ENCODE data around the gene PAQR5.

PAQR5 gene

DNA sequence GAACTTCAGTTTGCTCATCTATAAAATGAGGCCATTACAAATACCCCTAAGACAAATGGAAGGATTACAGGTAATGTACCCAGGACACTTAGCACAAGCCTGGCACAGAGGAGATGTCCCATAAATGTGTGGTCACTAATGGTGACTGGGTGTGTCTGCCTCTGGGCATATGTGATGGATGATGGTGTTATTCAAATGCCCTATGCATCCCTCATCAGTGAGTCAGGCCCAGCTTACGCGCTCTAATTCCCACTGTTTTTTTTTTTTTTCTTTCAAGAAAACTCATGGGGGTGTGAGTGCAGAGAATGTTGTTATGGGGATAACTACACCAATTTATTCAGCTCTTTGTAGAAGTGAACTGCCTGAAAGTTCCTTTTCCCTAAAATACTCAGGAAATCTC is 91.9 kb downstream of the PAQR5 start:
- H3K36me3 ChIP-seq: no peaks in the 10 kb centered on the region; the same call in 1 of the 2 replicates
- H3K27me3 ChIP-seq: no peaks in the 10 kb centered on the region
- H3K4me3 ChIP-seq (ENCODE audit: low read depth, low read length): no peak overlapping the region
- TF ChIP-seq, protein P1, sequence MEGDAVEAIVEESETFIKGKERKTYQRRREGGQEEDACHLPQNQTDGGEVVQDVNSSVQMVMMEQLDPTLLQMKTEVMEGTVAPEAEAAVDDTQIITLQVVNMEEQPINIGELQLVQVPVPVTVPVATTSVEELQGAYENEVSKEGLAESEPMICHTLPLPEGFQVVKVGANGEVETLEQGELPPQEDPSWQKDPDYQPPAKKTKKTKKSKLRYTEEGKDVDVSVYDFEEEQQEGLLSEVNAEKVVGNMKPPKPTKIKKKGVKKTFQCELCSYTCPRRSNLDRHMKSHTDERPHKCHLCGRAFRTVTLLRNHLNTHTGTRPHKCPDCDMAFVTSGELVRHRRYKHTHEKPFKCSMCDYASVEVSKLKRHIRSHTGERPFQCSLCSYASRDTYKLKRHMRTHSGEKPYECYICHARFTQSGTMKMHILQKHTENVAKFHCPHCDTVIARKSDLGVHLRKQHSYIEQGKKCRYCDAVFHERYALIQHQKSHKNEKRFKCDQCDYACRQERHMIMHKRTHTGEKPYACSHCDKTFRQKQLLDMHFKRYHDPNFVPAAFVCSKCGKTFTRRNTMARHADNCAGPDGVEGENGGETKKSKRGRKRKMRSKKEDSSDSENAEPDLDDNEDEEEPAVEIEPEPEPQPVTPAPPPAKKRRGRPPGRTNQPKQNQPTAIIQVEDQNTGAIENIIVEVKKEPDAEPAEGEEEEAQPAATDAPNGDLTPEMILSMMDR (IDR thresholded peaks at IDR 0.05; ENCODE audit: low read depth, low read length): no peak
- no peaks in the 10 kb centered on the region; the same call in 1 of the 2 replicates for H3K9me3 ChIP-seq
- peaks cover 4% of the 10 kb centered on the region; the same call in 1 of the 2 replicates for H3K4me1 ChIP-seq
- no peak for DNase-seq

DNA sequence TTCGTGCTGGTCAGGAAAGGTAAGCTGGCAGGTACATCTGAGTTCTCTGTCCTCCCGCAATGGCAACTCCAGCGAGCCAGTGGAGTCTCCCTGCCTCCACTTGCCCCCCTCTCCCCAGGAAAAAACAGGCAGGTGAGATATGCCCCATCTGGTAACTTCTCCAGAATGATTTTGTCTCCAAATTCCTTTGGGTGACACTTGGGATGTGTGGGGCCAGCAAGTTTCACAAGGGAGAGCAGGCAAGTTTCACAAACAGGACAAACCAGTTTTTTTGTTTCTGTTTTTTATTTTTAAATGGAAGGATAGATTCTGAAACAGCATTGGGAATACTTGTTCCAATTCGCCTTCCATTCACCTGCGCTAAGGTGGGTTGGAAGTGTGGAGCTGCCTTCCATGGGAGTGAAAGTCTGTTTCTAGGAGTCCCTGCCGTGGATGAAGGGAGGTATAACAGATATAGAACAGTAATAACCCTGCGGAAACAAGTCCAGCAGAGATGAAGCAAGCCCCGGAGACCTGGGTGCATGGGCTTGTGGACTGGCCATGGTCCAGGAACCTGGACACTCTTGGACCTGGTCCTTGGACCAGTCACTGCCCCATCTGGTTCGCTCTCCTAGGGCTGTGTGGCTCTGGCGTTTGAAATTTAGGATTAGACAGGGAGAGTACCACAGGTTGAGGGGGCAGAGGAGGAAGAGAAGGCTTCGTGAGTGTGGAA is 92.5 kb downstream of the PAQR5 start:
- no peak overlapping the region for H3K4me3 ChIP-seq (ENCODE audit: low read depth, low read length)
- no peaks in the 10 kb centered on the region for H3K36me3 ChIP-seq
- H3K27me3 ChIP-seq: no peaks in the 10 kb centered on the region
- H3K9me3 ChIP-seq: no peaks in the 10 kb centered on the region; the same call in 1 of the 2 replicates
- DNase-seq: no peak
- TF ChIP-seq, protein P1 (IDR thresholded peaks at IDR 0.05; ENCODE audit: low read depth, low read length): no peak
- H3K4me1 ChIP-seq: peaks cover 4% of the 10 kb centered on the region; the same call in 1 of the 2 replicates

DNA sequence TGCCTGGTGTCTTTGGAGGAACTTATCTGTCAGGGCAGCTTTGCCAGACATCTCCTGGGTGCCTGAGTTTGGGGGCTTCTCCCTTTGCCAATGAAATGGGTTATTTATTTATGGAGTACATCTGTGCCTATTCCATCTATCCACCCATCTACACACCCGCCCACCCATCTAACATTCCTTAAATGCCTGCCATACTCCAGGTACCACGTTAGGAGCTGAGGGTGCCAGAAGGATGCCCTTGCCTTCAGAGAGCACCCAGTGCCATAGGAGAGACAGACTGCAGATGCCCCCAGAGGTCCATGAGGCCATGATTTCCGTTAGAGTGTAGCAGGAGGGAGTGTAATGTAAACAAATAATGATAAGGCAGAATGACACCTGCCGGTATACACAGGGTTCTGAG is 93.6 kb downstream of the PAQR5 start:
- no peaks in the 10 kb centered on the region for H3K27me3 ChIP-seq
- no peak overlapping the region for H3K4me3 ChIP-seq (ENCODE audit: low read depth, low read length)
- DNase-seq: no peak
- TF ChIP-seq, protein P1 (IDR thresholded peaks at IDR 0.05; ENCODE audit: low read depth, low read length): no peak
- H3K9me3 ChIP-seq: no peaks in the 10 kb centered on the region; the same call in 1 of the 2 replicates
- H3K4me1 ChIP-seq: peaks cover 4% of the 10 kb centered on the region; the same call in 1 of the 2 replicates
- H3K36me3 ChIP-seq: no peaks in the 10 kb centered on the region

DNA sequence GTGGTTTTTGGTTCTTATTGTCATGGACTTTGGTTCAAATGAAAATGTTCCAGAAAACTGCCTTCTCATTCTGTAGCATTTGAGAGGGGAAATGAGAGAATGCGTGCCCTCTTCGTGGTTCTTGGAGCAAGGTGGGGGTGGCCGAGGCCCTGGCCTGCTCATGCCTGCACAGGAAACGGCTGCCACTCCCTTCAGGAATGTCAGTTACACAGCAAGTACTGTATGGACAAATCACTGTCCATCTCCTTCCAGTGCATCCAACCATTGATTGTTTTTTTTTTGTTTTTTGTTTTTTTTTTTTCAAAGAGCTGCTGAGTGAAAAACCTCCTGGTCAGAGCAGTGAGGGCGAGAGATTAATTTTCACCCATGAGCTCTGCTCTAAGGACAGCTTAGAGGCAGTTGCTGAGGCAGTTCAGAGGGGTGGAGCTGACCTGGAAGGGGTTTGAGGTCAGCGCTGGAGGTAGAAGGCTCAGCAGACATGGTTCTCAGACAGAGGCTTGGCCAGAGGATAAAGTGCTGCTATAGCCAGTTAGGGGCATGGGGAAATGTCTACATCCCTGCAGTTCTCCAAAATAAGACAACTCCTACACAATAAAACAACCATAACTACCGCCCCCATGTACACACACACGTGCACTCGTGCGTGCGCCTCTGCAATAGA is 95.2 kb downstream of the PAQR5 start:
- DNase-seq: no peak
- Histone ChIP-seq H3K4me1 (peaks cover 7% of the 10 kb centered on the region; the same call in 1 of the 2 replicates), H3K9me3 (no peaks in the 10 kb centered on the region), H3K4me3 (ENCODE audit: low read depth, low read length) (no peak overlapping the region), H3K36me3 (no peaks in the 10 kb centered on the region), H3K27me3 (no peaks in the 10 kb centered on the region)
- TF ChIP-seq, protein P1 (IDR thresholded peaks at IDR 0.05; ENCODE audit: low read depth, low read length): no peak

DNA sequence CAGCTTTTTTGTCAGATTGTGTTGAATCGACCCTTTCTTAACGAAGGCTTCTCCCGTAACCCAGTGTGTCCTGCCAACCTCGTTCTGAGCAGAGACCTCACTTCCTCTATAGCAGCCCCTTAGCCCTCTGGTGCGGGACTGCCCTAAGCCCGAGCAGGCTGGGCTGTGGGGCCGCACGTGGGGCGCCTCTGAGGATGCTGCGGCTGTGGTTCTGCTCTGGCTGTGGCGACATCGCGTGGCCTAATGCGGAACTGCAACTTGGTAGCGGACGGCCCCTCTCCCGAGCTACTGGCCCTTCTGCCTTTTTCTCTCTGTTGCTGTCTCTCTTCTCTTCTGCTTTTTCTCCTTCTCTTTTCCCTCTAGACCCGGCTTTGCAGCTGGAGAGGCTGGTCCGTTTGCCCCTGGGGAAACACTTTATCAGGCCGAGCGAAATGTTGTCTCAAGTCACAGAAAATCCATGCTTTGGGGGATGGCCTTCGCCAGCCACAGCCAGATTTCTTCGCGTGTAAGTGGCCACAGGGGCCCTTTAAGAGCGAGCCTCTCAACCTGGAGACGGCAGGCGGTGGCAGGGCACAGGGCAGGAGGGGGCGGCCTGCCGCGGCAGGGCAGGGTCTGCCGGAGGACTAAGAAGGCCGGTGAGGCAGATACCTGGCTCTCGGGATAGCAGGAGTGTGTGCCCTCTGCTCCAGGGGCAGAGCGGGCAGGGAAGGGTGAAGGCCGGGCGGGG is 96.0 kb downstream of the PAQR5 start:
- Histone ChIP-seq H3K9me3 (no peaks in the 10 kb centered on the region), H3K4me1 (peaks cover 7% of the 10 kb centered on the region; the same call in 1 of the 2 replicates), H3K4me3 (ENCODE audit: low read depth, low read length) (no peak overlapping the region), H3K36me3 (no peaks in the 10 kb centered on the region), H3K27me3 (no peaks in the 10 kb centered on the region)
- TF ChIP-seq, protein P1 (IDR thresholded peaks at IDR 0.05; ENCODE audit: low read depth, low read length): peak; percentile 90
- peak; percentile 90 for DNase-seq
